K562 (cell line): ENCODE measurements around the gene SLC5A7. TPM values are rescaled to one million over a fixed set of nuclear protein-coding genes. Genes with fewer than 3 reads are reported as not detected.

Source experiments
- AFF1 ChIP-seq, 2 experiments: fragments of 450-650 bp; IDR thresholded peaks; 2 replicates each; pipeline ENCODE4 v1.6.1; 2018; ENCODE audit warnings: mild to moderate bottlenecking in 2 of 2, low read depth in 1 of 2; ENCODE audit not compliant: partially characterized antibody in 2 of 2
- CTCFL ChIP-seq: IDR thresholded peaks from 2 replicates; pipeline ENCODE4 v1.6.1; 2011; ENCODE audit warnings: borderline replicate concordance, low read depth, mild to moderate bottlenecking, moderate library complexity, low read length; ENCODE audit not compliant: insufficient read depth, poor library complexity, severe bottlenecking
- MAFF ChIP-seq: IDR thresholded peaks from 2 replicates; pipeline ENCODE4 v1.6.1; 2012; ENCODE audit warnings: low read length, improper control_type of control experiment
- MXD1 ChIP-seq: fragments of 250-450 bp; sonication (Bioruptor Pico); IDR thresholded peaks from 2 replicates; pipeline ENCODE4 v1.8.0; 2021; ENCODE audit warnings: borderline replicate concordance, mild to moderate bottlenecking, moderate library complexity; ENCODE audit not compliant: poor library complexity, severe bottlenecking
- NFIC ChIP-seq: fragments of 450-650 bp; IDR thresholded peaks from 2 replicates; pipeline ENCODE4 v1.6.1; 2017; ENCODE audit warnings: mild to moderate bottlenecking, inconsistent platforms
- RBBP5 ChIP-seq: fragments of 200-600 bp; sonication (generic); IDR thresholded peaks from 2 replicates; pipeline ENCODE4 v1.6.1; 2012; ENCODE audit warnings: borderline replicate concordance, mild to moderate bottlenecking, low read length, control low read depth, inconsistent platforms; ENCODE audit not compliant: insufficient read depth, poor library complexity, severe bottlenecking
- ZBTB1 ChIP-seq: sonication (generic); formaldehyde crosslinking; IDR thresholded peaks from 2 replicates; pipeline ENCODE4 v1.8.1; 2023; ENCODE audit warnings: missing genetic modification reagents, low read depth, mild to moderate bottlenecking, borderline replicate concordance
- ZFP1 ChIP-seq: fragments of 450-650 bp; formaldehyde crosslinking; IDR thresholded peaks from 2 replicates; pipeline ENCODE4 v1.4.0; 2020; ENCODE audit warnings: mild to moderate bottlenecking, mixed read lengths
- ZNF184 ChIP-seq: sonication (generic); formaldehyde crosslinking; IDR thresholded peaks from 2 replicates; pipeline ENCODE4 v1.5.0; 2020; ENCODE audit warnings: missing genetic modification reagents
- ZNF347 ChIP-seq: fragments of 450-650 bp; formaldehyde crosslinking; IDR thresholded peaks from 2 replicates; pipeline ENCODE4 v1.4.0; 2020; ENCODE audit warnings: low read depth, mild to moderate bottlenecking, moderate library complexity
- ZNF695 ChIP-seq: fragments of 450-650 bp; formaldehyde crosslinking; IDR thresholded peaks from 2 replicates; pipeline ENCODE4 v1.4.0; 2020; ENCODE audit warnings: mild to moderate bottlenecking, moderate library complexity
- polyA plus RNA-seq, 8 experiments: library from polyadenylated mRNA; depleted of rRNA in 4 of 8; stranded (reverse) in 5 of 8; unstranded in 3 of 8; fragments of >200 nt; fragmentation: Nextera tagmentation in 2 of 8; fragmentation: Illumina TruSeq in 1 of 8; extraction: Ambion mirVana in 2 of 8; extraction: Trizol in 1 of 8; gene quantifications; 2 replicates each; pipeline versions ENCODE4 v1.2.1 to v1.2.3, GENCODE V29; 2011 to 2014; ENCODE audit warnings: inconsistent platforms in 1 of 8, missing spikeins in 1 of 8
- total RNA-seq, 7 experiments: library from RNA; depleted of rRNA in 6 of 7; stranded (reverse); fragments of >200 nt in 6 of 7; fragmentation: Illumina TruSeq in 2 of 7; extraction: Trizol in 2 of 7; gene quantifications; 2 replicates each; pipeline versions ENCODE4 v1.2.1 to v1.2.3, GENCODE V29; 2011 to 2021; ENCODE audit warnings: low replicate concordance in 1 of 7
- TF ChIP-seq, protein P1 (sequence below): fragments of 250-450 bp; sonication (Bioruptor Pico); IDR thresholded peaks from 2 replicates; pipeline ENCODE4 v1.4.0; 2020; ENCODE audit warnings: mild to moderate bottlenecking, moderate library complexity
- TF ChIP-seq, protein P2 (sequence below): fragments of 450-650 bp; conservative IDR thresholded peaks from 2 replicates; pipeline ENCODE4 v1.6.1; 2016; ENCODE audit warnings: missing genetic modification characterization, low read depth, mild to moderate bottlenecking, missing compliant biosample characterization, moderate library complexity
- TF ChIP-seq, protein P3 (sequence below): sonication (generic); formaldehyde crosslinking; IDR thresholded peaks from 2 replicates; pipeline ENCODE4 v1.8.1; 2023; ENCODE audit warnings: mild to moderate bottlenecking, missing genetic modification reagents

SLC5A7 gene
- total and polyA plus RNA-seq, 9 of the 15 experiments (the other 6 are each of a cell fraction or from before 2014, with no cell fraction given), result not detected

- TF ChIP-seq CTCFL, result no peak
- TF ChIP-seq, protein P1, sequence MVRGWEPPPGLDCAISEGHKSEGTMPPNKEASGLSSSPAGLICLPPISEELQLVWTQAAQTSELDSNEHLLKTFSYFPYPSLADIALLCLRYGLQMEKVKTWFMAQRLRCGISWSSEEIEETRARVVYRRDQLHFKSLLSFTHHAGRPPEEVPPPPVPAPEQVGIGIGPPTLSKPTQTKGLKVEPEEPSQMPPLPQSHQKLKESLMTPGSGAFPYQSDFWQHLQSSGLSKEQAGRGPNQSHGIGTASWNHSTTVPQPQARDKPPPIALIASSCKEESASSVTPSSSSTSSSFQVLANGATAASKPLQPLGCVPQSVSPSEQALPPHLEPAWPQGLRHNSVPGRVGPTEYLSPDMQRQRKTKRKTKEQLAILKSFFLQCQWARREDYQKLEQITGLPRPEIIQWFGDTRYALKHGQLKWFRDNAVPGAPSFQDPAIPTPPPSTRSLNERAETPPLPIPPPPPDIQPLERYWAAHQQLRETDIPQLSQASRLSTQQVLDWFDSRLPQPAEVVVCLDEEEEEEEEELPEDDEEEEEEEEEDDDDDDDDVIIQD (CRISPR knock-in tag), result no peak
- TF ChIP-seq, protein P2, sequence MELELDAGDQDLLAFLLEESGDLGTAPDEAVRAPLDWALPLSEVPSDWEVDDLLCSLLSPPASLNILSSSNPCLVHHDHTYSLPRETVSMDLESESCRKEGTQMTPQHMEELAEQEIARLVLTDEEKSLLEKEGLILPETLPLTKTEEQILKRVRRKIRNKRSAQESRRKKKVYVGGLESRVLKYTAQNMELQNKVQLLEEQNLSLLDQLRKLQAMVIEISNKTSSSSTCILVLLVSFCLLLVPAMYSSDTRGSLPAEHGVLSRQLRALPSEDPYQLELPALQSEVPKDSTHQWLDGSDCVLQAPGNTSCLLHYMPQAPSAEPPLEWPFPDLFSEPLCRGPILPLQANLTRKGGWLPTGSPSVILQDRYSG (tag), result no peak
- peak; percentile 75 for TF ChIP-seq ZFP1 (CRISPR knock-in tag)
- peak; percentile 16 for TF ChIP-seq MAFF
- no peak for TF ChIP-seq ZNF184 (CRISPR knock-in tag)
- TF ChIP-seq RBBP5, result no peak
- TF ChIP-seq ZNF347 (CRISPR knock-in tag), result no peak
- TF ChIP-seq AFF1 (IDR thresholded peaks at IDR 0.05; ENCODE audit: low read depth in 1 of 2, partially characterized antibody in 2 of 2), result no peak
- TF ChIP-seq, protein P3, sequence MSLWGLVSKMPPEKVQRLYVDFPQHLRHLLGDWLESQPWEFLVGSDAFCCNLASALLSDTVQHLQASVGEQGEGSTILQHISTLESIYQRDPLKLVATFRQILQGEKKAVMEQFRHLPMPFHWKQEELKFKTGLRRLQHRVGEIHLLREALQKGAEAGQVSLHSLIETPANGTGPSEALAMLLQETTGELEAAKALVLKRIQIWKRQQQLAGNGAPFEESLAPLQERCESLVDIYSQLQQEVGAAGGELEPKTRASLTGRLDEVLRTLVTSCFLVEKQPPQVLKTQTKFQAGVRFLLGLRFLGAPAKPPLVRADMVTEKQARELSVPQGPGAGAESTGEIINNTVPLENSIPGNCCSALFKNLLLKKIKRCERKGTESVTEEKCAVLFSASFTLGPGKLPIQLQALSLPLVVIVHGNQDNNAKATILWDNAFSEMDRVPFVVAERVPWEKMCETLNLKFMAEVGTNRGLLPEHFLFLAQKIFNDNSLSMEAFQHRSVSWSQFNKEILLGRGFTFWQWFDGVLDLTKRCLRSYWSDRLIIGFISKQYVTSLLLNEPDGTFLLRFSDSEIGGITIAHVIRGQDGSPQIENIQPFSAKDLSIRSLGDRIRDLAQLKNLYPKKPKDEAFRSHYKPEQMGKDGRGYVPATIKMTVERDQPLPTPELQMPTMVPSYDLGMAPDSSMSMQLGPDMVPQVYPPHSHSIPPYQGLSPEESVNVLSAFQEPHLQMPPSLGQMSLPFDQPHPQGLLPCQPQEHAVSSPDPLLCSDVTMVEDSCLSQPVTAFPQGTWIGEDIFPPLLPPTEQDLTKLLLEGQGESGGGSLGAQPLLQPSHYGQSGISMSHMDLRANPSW (CRISPR knock-in tag), result no peak
- TF ChIP-seq MXD1 (CRISPR knock-in tag), result no peak
- no peak for TF ChIP-seq ZNF695 (CRISPR knock-in tag)
- TF ChIP-seq NFIC, result no peak
- no peak for TF ChIP-seq ZBTB1 (CRISPR knock-in tag)
Observed at GRCh38 chr2:108010912-108011591, 24.7 kb downstream of the SLC5A7 start (continued).
